Heart left ventricle (tissue), 16 donors: ENCODE results near the gene MYD88. TPM values are rescaled to one million over a fixed set of nuclear protein-coding genes. Genes with fewer than 3 reads are reported as not detected.

Experiments used
- ATAC-seq, 4 donors: fragments of 200-7000 bp; cut with Tn5 transposase; one replicate each; pipeline ENCODE4 v1.9.1; 2020 to 2022; ENCODE audit warnings: moderate library complexity in 4 of 4, mild to moderate bottlenecking in 3 of 4, moderate number of reproducible peaks in 1 of 4
- DNase-seq, 5 donors: peaks; one replicate each; pipeline ENCODE4 v3.0.0-alpha.2; 2020
- H3K27ac ChIP-seq, 12 donors: fragments of 200-600 bp; sonication (generic) in 4 of 12; one replicate each; pipeline versions ENCODE4 v1.5.0 to v1.8.0; 2016 to 2022; ENCODE audit warnings: mild to moderate bottlenecking in 2 of 12
- H3K27me3 ChIP-seq, 9 donors: fragments of 200-600 bp; sonication (generic) in 2 of 9; one replicate each; pipeline versions ENCODE4 v1.5.1 to v1.8.0; 2016 to 2022; ENCODE audit warnings: mild to moderate bottlenecking in 3 of 9
- H3K36me3 ChIP-seq, 9 donors: fragments of 200-600 bp; sonication (generic) in 2 of 9; one replicate each; pipeline versions ENCODE4 v1.5.0 to v1.8.0; 2018 to 2022; ENCODE audit warnings: mild to moderate bottlenecking in 2 of 9
- H3K4me1 ChIP-seq, 12 donors: fragments of 200-600 bp; sonication (generic) in 4 of 12; one replicate each; pipeline versions ENCODE4 v1.5.0 to v1.8.0; 2016 to 2022; ENCODE audit warnings: mild to moderate bottlenecking in 3 of 12
- H3K4me3 ChIP-seq, 12 donors: fragments of 200-600 bp; sonication (generic) in 4 of 12; one replicate each; pipeline versions ENCODE4 v1.5.0 to v1.8.0; 2017 to 2022; ENCODE audit warnings: mild to moderate bottlenecking in 9 of 12, moderate library complexity in 4 of 12
- H3K9me3 ChIP-seq, 12 donors: fragments of 200-600 bp; sonication (generic) in 4 of 12; one replicate each; pipeline versions ENCODE4 v1.5.0 to v1.8.0; 2016 to 2022; ENCODE audit warnings: mild to moderate bottlenecking in 1 of 12
- POLR2A ChIP-seq, 2 donors: fragments of 450-650 bp; IDR thresholded peaks; one replicate each; pipeline ENCODE4 v1.6.1; 2017; ENCODE audit warnings: antibody characterized with exemption in 2 of 2, mild to moderate bottlenecking in 2 of 2, moderate library complexity in 2 of 2
- WGBS, 4 donors: extraction: QIAGEN DNeasy Blood & Tissue Kit in 2 of 4; methylation state at CpG; one replicate each; pipeline versions ENCODE4 v1.1.5 to v1.1.7; 2013 to 2018; 5-methylcytosine and 5-hydroxymethylcytosine counted together
- intact Hi-C, 10 donors: fragments of 100-400 bp; cut with DNase I; formaldehyde crosslinking; loops; one replicate each; pipeline versions ENCODE4 v1.11.1 to v1.14.2; 2022
- polyA plus RNA-seq, 2 donors: library from polyadenylated mRNA; stranded (reverse); fragments of 200-250 nt; gene quantifications; one replicate each; pipeline ENCODE4 v1.2.3, GENCODE V29; 2013
- total RNA-seq, 9 donors: library from RNA; depleted of rRNA in 2 of 9; stranded (reverse); fragments of >200 nt in 2 of 9; fragmentation: NEBNext Ultra II Directional in 3 of 9; extraction: Animal tissue kit (Norgen Biotek cat#: 25700) in 3 of 9; gene quantifications; one replicate each; pipeline versions ENCODE4 v1.1.0 to v1.2.4, GENCODE V29; 2016 to 2023
- TF ChIP-seq, protein P1 (sequence below), 12 donors: fragments of 200-600 bp; sonication (generic) in 4 of 12; IDR thresholded peaks; one replicate each; pipeline versions ENCODE4 v1.5.0 to v1.8.0; 2018 to 2022; ENCODE audit warnings: antibody characterized with exemption in 12 of 12, mild to moderate bottlenecking in 5 of 12
- donor health status: ischemic (EF 13 %, LVEDD 7.1; RV severe dilation, severe dysfunction).
- donor health status: healthy with polysubstance abuse.
- donor health status: DM: no; HTN: yes; CAD: no.
- donor health status: DM: no; HTN: no; CAD: no.
- donor health status: ischemic (EF 25% LVEDD 6.9; RV normal size, moderate dysfunction).
- donor health status: ischemic (EF 25% LVEDD 5.7; RV mildly dilated, moderate dysfunction).
- donor health status: healthy.
- donor health status: DM: yes; HTN: yes; CAD: no.
- donor health status: ischemic (EF 35%, LVEDD 5.7; RV mildly dilated, moderate dysfunction).
- donor health status: nonischemic (EF 11% LVEDD 7.7; RV severe dilation, severe dysfunction).
- donor health status: DM: yes; HTN: yes; CAD: no.
- donor health status: PGD.
- donor health status: ischemic (EF 29% LVEDD 5.4; RV normal size, mild dysfunction).
- donor health status: nonischemic (EF 23%, LVEDD 6.1; RV moderate dilation, normal function).

Gene MYD88
- total and polyA plus RNA-seq, 11 donors = 3.7 to 47.2 (median 8.2) TPM

DNA sequence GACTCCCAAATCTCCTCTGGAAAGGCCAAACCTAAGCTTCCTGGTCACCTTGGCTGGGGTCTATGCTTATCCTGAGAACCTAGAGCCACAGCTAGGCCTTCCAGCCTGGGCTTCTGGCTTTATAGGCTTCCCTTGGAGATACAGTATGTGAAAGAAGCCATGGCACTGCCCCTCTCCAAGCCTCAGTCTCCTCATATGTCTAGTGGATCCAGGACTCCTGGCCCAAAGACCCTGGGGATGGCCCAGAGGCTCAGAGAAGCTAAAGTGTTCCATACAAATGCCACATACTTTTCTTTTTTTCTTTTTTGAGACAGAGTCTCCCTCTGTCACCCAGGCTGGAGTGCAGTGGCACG is 10.2 kb upstream of the MYD88 start:
- WGBS, 4 donors = 94 to 97% (median 95%) methylated on average over 1 of the region's 1 CpG
- peaks cover 3 to 100% (median 99%) of the 10 kb centered on the region in 9 donors for H3K36me3 ChIP-seq

DNA sequence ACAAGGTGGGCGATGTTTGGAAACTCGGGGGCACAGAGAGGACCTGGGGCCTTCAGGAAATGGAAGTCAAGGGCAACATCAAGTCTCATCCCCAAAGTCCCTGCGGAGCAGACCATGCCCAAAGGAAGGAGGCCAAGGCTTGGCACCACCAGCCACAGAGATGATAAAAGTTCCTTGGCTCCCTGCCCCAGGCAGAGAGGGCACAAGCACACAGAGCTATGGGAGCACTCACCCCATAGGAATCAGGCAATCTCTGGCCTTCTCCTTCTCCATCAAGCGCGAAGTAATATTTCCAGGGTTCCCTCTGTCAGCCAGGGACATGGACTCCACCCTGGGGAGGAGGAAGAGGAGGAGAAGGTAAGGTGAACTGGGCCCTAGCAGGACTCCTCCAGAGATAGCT is 9.4 kb upstream of the MYD88 start:
- TF ChIP-seq, protein P1, sequence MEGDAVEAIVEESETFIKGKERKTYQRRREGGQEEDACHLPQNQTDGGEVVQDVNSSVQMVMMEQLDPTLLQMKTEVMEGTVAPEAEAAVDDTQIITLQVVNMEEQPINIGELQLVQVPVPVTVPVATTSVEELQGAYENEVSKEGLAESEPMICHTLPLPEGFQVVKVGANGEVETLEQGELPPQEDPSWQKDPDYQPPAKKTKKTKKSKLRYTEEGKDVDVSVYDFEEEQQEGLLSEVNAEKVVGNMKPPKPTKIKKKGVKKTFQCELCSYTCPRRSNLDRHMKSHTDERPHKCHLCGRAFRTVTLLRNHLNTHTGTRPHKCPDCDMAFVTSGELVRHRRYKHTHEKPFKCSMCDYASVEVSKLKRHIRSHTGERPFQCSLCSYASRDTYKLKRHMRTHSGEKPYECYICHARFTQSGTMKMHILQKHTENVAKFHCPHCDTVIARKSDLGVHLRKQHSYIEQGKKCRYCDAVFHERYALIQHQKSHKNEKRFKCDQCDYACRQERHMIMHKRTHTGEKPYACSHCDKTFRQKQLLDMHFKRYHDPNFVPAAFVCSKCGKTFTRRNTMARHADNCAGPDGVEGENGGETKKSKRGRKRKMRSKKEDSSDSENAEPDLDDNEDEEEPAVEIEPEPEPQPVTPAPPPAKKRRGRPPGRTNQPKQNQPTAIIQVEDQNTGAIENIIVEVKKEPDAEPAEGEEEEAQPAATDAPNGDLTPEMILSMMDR (IDR thresholded peaks at IDR 0.05) = no peak
- no peak for TF ChIP-seq POLR2A (IDR thresholded peaks at IDR 0.05)
- intact Hi-C loops = loop anchor here in 2 of 10 donors (10.0 kb wide), 3 partner anchors 106 to 356 kb away; no protein-coding TSS in a partner anchor
- Histone ChIP-seq H3K9me3 (no peaks in the 10 kb centered on the region), H3K4me1 (peaks cover 0 to 43% (median 25%) of the 10 kb centered on the region in 12 donors), H3K4me3 (no peak overlapping the region), H3K27me3 (no peaks in the 10 kb centered on the region), H3K27ac (peak overlapping the region in 10 of 12 donors; percentile 6 to 64 (median 38)), H3K36me3 (peaks cover 3 to 100% (median 99%) of the 10 kb centered on the region in 9 donors)
- 67 to 82% (median 74%) methylated on average over 5 of the region's 5 CpGs for WGBS, 4 donors
- ATAC-seq (peak; percentile 42 to 66 (median 56)), DNase-seq (peak in 3 of 5 donors; percentile 29 to 69 (median 57))

More for the DNA sequence above, 10.2 kb upstream of the MYD88 start:
- ATAC-seq = no peak
- Histone ChIP-seq H3K4me3 (no peak overlapping the region), H3K27me3 (no peaks in the 10 kb centered on the region), H3K27ac (peak overlapping the region in 6 of 12 donors; percentile 9 to 64 (median 35)), H3K9me3 (no peaks in the 10 kb centered on the region), H3K4me1 (peaks cover 0 to 43% (median 19%) of the 10 kb centered on the region in 12 donors)
- intact Hi-C loops = loop anchor here in 2 of 10 donors (10.0 kb wide), 3 partner anchors 107 to 357 kb away; no protein-coding TSS in a partner anchor
- no peak for TF ChIP-seq POLR2A (IDR thresholded peaks at IDR 0.05)
- TF ChIP-seq, protein P1 (IDR thresholded peaks at IDR 0.05) = no peak
- DNase-seq = no peak

DNA sequence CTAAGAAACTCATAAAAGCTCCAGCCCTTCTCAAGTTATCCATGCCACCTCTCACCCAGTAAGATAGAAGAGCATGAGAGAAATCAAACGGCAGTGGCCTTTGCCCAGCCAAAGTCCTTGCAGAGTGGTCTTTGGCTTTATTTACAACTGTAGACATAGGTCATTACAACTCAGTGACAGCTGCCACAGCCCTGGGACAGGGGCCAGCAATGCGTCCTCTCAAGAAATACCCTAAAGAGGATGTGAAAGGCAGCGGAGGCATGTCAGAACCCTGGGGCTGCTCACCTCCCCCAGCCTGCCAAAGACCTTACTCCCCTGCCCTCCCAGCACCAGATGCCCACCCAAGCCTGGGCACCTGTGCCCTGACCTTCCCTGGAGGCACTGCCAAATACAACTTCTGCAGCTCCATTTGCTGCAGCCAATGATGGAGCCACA is 7.8 kb upstream of the MYD88 start:
- Histone ChIP-seq H3K27me3 (no peaks in the 10 kb centered on the region), H3K4me1 (peaks cover 0 to 56% (median 37%) of the 10 kb centered on the region in 12 donors), H3K36me3 (peaks cover 3 to 98% (median 94%) of the 10 kb centered on the region in 9 donors), H3K4me3 (no peak overlapping the region), H3K27ac (peak overlapping the region in 7 of 12 donors; percentile 25 to 64 (median 42)), H3K9me3 (no peaks in the 10 kb centered on the region)
- TF ChIP-seq POLR2A (IDR thresholded peaks at IDR 0.05) = no peak
- TF ChIP-seq, protein P1 (IDR thresholded peaks at IDR 0.05) = no peak
- DNase-seq (peak in 3 of 5 donors; percentile 41 to 50 (median 47)), ATAC-seq (peak; percentile 22 to 64 (median 50))
- intact Hi-C loops = loop anchor here in 5 of 10 donors (5.0 to 10.0 kb wide), 5 partner anchors 52 to 344 kb away; partner anchors contain the start of genes XYLB (in 2 of the 5) and ACVR2B (in 1 of the 5)
- WGBS, 4 donors = 39 to 60% (median 51%) methylated on average over 2 to 3 of the region's 3 CpGs

DNA sequence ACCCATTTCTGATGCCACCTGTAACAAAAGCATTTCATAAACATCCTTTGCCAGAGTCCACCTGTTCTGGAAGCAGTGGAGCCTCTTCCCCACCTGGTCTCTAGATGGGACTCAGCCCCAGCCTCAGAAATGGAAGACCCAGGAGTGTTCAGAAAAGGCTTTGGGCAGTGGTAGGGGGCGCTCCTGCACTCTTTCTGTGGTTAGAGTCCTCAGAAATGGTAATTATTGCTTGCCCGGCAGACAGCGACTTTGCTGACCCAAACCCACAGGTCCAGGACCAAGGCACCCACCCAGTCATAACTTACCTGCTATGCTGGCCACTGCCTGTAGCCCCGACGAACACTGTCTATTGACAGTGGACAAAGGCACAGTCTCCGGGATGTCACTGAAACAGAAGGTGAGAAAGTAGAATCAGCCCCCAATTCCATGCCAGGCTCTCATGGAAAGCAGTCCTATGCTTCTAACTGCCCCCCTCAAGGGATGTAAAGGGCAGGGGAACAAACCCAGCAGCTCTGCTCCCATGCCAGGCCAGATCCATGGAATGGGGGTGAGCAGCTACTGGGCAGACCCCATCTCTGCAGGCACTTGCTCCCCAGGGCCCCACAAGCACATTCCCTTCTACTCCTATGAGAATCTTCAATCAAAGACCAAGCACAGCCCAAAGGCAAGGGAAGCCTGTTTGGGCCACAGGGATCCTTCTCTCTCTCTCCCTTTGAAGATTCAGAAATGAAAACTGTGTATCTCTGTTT is 6.7 kb upstream of the MYD88 start:
- no peaks in the 10 kb centered on the region for H3K27me3 ChIP-seq
- no peak for TF ChIP-seq POLR2A (IDR thresholded peaks at IDR 0.05)
- TF ChIP-seq, protein P1 (IDR thresholded peaks at IDR 0.05) = peak in 5 of 12 donors; percentile 3 to 31 (median 24)
- no peak overlapping the region for H3K4me3 ChIP-seq
- no peak for ATAC-seq
- H3K9me3 ChIP-seq = no peaks in the 10 kb centered on the region
- H3K36me3 ChIP-seq = peaks cover 3 to 86% (median 82%) of the 10 kb centered on the region in 9 donors
- 72 to 92% (median 73%) methylated on average over 2 to 6 of the region's 6 CpGs for WGBS, 4 donors
- DNase-seq = no peak
- intact Hi-C loops = loop anchor here in 5 of 10 donors (5.0 to 10.0 kb wide), 5 partner anchors 51 to 343 kb away; partner anchors contain the start of genes XYLB (in 2 of the 5) and ACVR2B (in 1 of the 5)
- H3K27ac ChIP-seq = peak overlapping the region in 2 of 12 donors; percentile 10 to 64
- H3K4me1 ChIP-seq = peaks cover 0 to 61% (median 42%) of the 10 kb centered on the region in 12 donors
